Chondrocyte (in vitro differentiated cells): ENCODE results near the gene ZNF655. TPM values are rescaled to one million over a fixed set of nuclear protein-coding genes. Genes with fewer than 3 reads are reported as not detected.

Experiments
- DNase-seq: peaks from one replicate; pipeline ENCODE4 v3.0.0; 2021; ENCODE audit warnings: mixed read lengths, low spot score
- H3K27ac Mint-ChIP-seq: one replicate; pipeline ENCODE4 v1.8.0; 2021; ENCODE audit warnings: mild to moderate bottlenecking, moderate library complexity, mixed read lengths; ENCODE audit not compliant: unreplicated experiment
- H3K27me3 Mint-ChIP-seq: 2 replicates; pipeline ENCODE4 v1.8.0; 2021; ENCODE audit warnings: low read depth, mixed read lengths
- H3K36me3 Mint-ChIP-seq: 2 replicates; pipeline ENCODE4 v1.8.0; 2021; ENCODE audit warnings: low read depth, mixed read lengths
- H3K4me1 Mint-ChIP-seq: 2 replicates; pipeline ENCODE4 v1.8.0; 2021; ENCODE audit warnings: low read depth, mild to moderate bottlenecking, mixed read lengths
- H3K4me3 Mint-ChIP-seq: one replicate; pipeline ENCODE4 v1.8.0; 2021; ENCODE audit warnings: mild to moderate bottlenecking, moderate library complexity, mixed read lengths; ENCODE audit not compliant: unreplicated experiment
- H3K9me3 Mint-ChIP-seq: 2 replicates; pipeline ENCODE4 v1.8.0; 2021; ENCODE audit warnings: low read depth, mixed read lengths
- total RNA-seq: library from RNA; stranded (reverse); gene quantifications from 3 replicates; pipeline ENCODE4 v1.2.1, GENCODE V29; 2021
- TF ChIP-seq, protein P1 (sequence below): fragments of 200-600 bp; sonication (generic); IDR thresholded peaks from 2 replicates; pipeline ENCODE4 v1.5.0; 2021; ENCODE audit warnings: antibody characterized with exemption, mild to moderate bottlenecking, moderate library complexity

ZNF655 gene
- total RNA-seq, 1 donor from 2014 or later, result 38.8 TPM

DNA sequence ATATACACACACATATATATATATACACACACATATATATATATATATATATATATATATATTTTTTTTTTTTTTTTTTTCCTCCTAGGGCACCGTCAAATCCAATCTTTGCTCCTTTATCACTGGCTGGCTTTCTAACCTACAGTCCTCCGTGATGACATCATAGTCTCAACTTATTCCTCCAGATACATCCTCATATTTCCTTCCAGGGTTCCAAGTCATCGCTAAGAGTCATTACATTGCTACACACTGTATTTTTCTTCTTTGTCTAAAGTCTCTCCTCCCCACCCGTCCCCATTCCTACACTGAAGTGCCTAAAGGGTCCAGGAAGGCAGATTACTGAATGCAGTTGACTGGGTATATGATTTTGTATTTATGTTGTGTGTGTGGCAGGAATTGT is 5.4 kb upstream of the ZNF655 start:
- TF ChIP-seq, protein P1, sequence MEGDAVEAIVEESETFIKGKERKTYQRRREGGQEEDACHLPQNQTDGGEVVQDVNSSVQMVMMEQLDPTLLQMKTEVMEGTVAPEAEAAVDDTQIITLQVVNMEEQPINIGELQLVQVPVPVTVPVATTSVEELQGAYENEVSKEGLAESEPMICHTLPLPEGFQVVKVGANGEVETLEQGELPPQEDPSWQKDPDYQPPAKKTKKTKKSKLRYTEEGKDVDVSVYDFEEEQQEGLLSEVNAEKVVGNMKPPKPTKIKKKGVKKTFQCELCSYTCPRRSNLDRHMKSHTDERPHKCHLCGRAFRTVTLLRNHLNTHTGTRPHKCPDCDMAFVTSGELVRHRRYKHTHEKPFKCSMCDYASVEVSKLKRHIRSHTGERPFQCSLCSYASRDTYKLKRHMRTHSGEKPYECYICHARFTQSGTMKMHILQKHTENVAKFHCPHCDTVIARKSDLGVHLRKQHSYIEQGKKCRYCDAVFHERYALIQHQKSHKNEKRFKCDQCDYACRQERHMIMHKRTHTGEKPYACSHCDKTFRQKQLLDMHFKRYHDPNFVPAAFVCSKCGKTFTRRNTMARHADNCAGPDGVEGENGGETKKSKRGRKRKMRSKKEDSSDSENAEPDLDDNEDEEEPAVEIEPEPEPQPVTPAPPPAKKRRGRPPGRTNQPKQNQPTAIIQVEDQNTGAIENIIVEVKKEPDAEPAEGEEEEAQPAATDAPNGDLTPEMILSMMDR, result no peak
- Mint-ChIP-seq H3K36me3 (peaks cover 6% of the 10 kb centered on the region), H3K27ac (peak overlapping the region; percentile 24), H3K4me3 (no peak overlapping the region), H3K27me3 (no peaks in the 10 kb centered on the region), H3K4me1 (peaks cover 35% of the 10 kb centered on the region), H3K9me3 (peaks cover 6% of the 10 kb centered on the region)
- no peak for DNase-seq

DNA sequence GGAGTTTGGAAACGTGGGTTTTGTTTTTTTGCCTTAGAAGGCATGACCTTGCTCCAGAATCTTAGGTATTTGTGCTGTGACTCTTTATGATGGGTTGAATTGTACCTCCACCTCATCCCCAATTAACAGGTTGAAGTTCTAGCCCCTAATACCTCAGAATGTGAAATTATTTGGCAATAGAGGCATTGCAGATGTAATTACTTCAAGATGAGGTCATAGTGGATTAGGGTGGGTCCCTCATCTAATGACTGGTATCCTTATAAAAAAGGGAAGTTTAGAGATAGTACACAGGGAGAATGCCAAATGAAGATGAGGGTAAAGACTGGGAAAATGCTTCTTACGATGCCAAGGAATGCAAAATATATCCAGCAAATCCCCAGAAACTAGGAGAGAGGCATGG is 3.5 kb upstream of the ZNF655 start:
- no peak overlapping the region for H3K27ac Mint-ChIP-seq

DNA sequence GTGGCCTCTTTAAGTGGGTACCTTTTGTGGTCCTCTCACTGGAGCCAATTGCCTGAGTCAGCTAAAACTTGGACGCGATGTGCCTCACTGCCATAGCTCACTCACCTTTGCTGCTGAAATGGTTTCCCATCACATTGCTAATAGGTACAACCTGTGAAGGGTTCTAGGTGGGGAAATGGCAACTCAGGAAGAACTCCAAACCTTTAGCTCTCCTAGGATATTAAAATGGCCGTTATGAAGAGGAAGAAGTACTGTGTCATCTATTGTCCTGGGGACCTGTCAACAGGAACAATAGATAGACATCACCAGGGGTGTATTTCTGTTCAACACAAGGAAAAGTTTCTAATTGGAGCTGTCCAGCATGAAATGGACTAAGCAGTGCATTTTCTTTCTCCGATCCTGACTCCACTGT is 1.2 kb upstream of the ZNF655 start:
- peak overlapping the region; percentile 97 for H3K4me3 Mint-ChIP-seq
- H3K27ac Mint-ChIP-seq, result peak overlapping the region; percentile 97
- TF ChIP-seq, protein P1, result no peak
- H3K9me3 Mint-ChIP-seq, result no peaks in the 10 kb centered on the region
- no peaks in the 10 kb centered on the region for H3K27me3 Mint-ChIP-seq
- no peak for DNase-seq
- H3K36me3 Mint-ChIP-seq, result peaks cover 12% of the 10 kb centered on the region
- peaks cover 42% of the 10 kb centered on the region for H3K4me1 Mint-ChIP-seq

More for the DNA sequence above, 3.5 kb upstream of the ZNF655 start:
- no peak overlapping the region for H3K4me3 Mint-ChIP-seq
- TF ChIP-seq, protein P1, result no peak
- no peak for DNase-seq
- no peaks in the 10 kb centered on the region for H3K27me3 Mint-ChIP-seq
- H3K4me1 Mint-ChIP-seq, result peaks cover 37% of the 10 kb centered on the region
- peaks cover 2% of the 10 kb centered on the region for H3K36me3 Mint-ChIP-seq
- no peaks in the 10 kb centered on the region for H3K9me3 Mint-ChIP-seq

DNA sequence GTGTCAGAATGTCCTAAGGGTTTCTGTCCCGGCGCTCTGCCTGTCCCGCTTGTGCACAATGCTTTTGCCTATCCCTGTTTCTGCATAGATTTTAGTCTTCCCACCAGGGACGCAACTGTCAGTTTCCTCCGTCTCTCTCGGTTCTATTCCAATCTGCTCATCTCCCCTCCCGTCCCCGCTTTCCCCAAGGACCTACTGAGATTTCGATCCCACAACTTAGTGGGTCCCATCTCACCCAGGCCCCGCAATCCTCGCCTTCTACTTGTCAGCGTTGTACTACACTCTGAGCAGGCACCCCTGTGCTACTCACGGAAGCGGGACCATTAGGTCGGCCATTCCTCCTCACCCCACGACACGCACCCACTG is 519 bp upstream of the ZNF655 start:
- no peaks in the 10 kb centered on the region for H3K9me3 Mint-ChIP-seq
- no peak for DNase-seq
- TF ChIP-seq, protein P1, result no peak
- H3K27me3 Mint-ChIP-seq, result no peaks in the 10 kb centered on the region
- peaks cover 44% of the 10 kb centered on the region for H3K4me1 Mint-ChIP-seq
- H3K36me3 Mint-ChIP-seq, result peaks cover 18% of the 10 kb centered on the region
- H3K27ac Mint-ChIP-seq, result peak overlapping the region; percentile 97
- peak overlapping the region; percentile 97 for H3K4me3 Mint-ChIP-seq

DNA sequence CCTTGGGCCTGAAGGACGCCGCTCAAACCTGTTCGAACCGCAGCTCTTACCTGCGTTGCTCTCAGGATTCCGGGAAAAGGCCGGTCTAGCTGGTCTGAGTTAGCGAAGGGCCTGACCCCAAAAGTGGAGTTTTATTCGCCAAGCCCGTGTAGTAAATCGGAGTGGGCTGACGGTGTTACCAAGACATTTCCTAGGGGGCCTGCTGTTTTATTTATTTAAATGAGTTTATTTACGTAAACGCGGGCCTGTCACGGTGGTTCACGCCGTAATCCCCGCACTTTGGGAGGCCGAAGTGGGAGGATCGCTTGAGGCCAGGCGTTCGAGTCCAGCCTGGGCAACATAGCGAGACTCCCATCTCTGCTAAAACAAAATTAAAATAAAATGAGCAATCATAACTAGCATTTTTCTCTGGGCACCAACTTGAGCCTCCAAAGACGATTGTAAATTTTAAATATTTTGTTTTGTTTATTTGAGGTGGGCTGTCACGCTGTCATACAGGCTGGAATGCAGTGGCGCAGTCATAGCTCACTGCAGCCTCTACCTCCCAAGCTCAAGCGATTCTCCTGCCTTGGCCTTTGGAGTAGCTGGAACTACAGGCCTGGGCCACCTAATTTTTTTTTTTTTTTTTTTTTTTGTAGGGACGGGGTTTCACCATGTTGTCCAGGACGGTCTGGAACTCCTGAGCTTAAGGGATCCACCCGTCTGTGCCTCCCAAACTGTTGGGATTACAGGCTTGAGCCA is 903 bp downstream of the ZNF655 start:
- no peak for DNase-seq
- Mint-ChIP-seq H3K27ac (peak overlapping the region; percentile 97), H3K36me3 (peaks cover 26% of the 10 kb centered on the region)

More for the DNA sequence above, 903 bp downstream of the ZNF655 start:
- H3K4me1 Mint-ChIP-seq, result peaks cover 54% of the 10 kb centered on the region
- no peaks in the 10 kb centered on the region for H3K27me3 Mint-ChIP-seq
- H3K9me3 Mint-ChIP-seq, result no peaks in the 10 kb centered on the region
- TF ChIP-seq, protein P1, result no peak
- peak overlapping the region; percentile 97 for H3K4me3 Mint-ChIP-seq
